ENCODE measurements around the gene MBP.

MBP gene

DNA sequence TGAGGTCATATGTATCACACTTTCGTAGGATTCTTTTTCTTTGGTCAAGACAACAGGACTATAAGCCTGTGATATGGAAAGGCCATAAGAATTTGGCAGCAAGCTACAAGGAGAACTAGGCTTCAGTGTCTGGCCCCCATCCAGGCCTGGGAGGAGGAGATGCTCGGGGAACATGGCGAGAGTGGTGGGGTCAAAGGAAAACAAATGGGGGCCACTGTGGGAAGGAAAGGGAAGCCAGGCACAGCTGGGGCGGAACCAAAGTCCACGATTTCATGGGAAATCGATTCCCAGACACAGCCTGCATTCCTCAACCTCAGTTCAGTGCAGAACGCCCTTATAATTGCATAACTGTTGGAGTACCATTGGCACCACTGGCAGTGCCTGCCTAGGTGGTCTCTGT is 58.2 kb downstream of the MBP start:
- no peak overlapping the region for H3K9ac ChIP-seq (ENCODE audit: insufficient read length)
- no peak overlapping the region for H3K4me3 ChIP-seq
- TF ChIP-seq POLR2AphosphoS5 (IDR thresholded peaks at IDR 0.05; ENCODE audit: borderline replicate concordance, low read depth, low read length) (no peak), EZH2 (IDR thresholded peaks at IDR 0.05) (no peak), FOXP2 (optimal IDR thresholded peaks at IDR 0.05; ENCODE audit: control extremely low read depth, extremely low read length, insufficient read depth) (no peak)
- no peaks in the 10 kb centered on the region for H3K9me3 ChIP-seq (ENCODE audit: low read depth, low read length)
- no peaks in the 10 kb centered on the region for H3K36me3 ChIP-seq (ENCODE audit: insufficient read depth, low read length)
- no peak for DNase-seq (ENCODE audit: low read depth, low spot score)
- H3K27ac ChIP-seq, result no peak overlapping the region

DNA sequence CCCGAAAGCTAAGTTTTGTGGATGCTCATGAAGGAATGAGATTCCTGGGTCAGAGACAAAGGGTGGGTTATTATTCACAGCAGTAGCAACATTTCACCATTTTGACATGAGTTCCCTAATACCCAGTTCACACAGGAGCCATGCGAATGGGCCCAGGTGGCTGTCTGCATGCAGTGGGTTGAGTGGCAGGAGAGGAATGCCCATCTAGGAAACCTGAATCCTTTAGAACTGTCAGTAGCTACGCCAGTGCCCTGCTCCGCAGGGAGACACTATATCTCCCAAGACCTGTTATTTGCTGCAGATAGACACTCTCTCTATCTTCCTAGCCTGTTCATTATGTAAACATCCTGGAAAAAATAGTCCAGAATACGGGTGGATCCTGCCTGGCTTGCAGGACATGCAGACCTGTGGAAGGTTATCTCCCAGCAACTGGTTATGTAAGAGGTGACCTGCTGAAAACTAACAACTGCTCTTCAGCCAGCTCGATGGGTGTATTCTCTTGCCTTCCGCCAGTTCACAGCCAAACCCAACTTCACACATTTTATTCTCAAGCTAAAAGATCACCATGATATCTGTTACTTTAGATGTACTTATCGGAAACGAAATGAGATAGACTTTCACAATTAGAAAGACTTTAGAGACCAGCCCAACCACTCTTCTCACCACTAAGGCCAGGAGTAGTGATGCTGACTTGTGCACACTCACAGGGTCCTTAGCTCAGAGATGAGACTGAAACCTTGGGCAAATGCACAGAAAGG is 59.1 kb downstream of the MBP start:
- H3K9ac ChIP-seq (ENCODE audit: insufficient read length), result no peak overlapping the region
- no peak overlapping the region for H3K27ac ChIP-seq
- TF ChIP-seq POLR2AphosphoS5 (IDR thresholded peaks at IDR 0.05; ENCODE audit: borderline replicate concordance, low read depth, low read length) (no peak), EZH2 (IDR thresholded peaks at IDR 0.05) (no peak), FOXP2 (optimal IDR thresholded peaks at IDR 0.05; ENCODE audit: control extremely low read depth, extremely low read length, insufficient read depth) (no peak)

DNA sequence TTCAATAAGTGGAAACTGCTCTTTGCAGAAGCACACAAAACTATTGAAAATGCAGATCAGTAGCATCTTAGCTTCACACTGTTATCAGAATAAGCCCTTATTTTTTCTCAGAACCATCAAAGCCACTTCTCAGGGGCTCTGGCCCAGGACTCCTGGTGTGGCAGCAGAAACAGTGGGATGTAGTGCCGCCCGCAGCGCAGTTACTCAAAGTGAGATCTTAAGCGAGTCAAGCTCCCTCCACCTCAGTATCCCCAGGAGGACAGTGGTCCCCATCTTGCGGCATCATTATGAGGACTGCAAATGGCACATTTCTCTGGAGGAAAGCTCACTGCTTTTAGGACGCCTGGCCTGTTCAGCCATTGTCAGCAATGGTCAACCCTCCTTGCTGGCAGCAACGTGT is 60.0 kb downstream of the MBP start:
- DNase-seq (ENCODE audit: low read depth, low spot score), result no peak
- Histone ChIP-seq H3K36me3 (ENCODE audit: insufficient read depth, low read length) (no peaks in the 10 kb centered on the region), H3K9me3 (ENCODE audit: low read depth, low read length) (no peaks in the 10 kb centered on the region), H3K4me3 (no peak overlapping the region), H3K9ac (ENCODE audit: insufficient read length) (no peak overlapping the region), H3K27ac (no peak overlapping the region)
- TF ChIP-seq POLR2AphosphoS5 (IDR thresholded peaks at IDR 0.05; ENCODE audit: borderline replicate concordance, low read depth, low read length), result no peak
- TF ChIP-seq EZH2 (IDR thresholded peaks at IDR 0.05), result no peak
- no peak for TF ChIP-seq FOXP2 (optimal IDR thresholded peaks at IDR 0.05; ENCODE audit: control extremely low read depth, extremely low read length, insufficient read depth)

More for the DNA sequence above, 59.1 kb downstream of the MBP start:
- Histone ChIP-seq H3K36me3 (ENCODE audit: insufficient read depth, low read length) (no peaks in the 10 kb centered on the region), H3K9me3 (ENCODE audit: low read depth, low read length) (no peaks in the 10 kb centered on the region), H3K4me3 (no peak overlapping the region)
- no peak for DNase-seq (ENCODE audit: low read depth, low spot score)

DNA sequence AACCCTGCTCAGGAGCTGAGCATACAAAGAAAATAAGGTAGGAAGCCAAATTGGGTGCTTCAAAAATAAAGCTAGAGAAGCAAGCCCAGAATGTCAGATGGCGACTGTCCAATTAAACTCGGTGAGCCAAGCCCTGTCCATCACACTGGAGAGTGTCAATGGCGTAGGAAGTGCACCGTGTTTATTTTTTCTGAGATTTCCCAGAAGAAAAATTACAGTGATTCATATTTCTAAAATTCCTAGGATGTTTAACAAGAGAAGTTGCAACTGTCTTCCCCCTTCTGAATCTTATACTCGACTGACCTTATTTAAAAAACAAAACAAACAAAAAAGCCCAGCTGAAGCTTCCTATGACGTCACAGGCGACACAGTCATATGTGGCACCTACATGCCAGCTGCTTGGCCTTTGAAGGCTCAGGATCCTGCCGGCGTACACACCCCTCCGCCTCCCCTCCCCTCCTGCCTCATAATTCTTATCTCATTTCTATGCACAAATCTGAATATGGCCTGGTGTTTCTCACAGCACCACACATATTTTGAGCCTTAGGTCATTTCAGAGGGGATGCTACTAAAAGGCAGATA is 60.8 kb downstream of the MBP start:
- no peak overlapping the region for H3K4me3 ChIP-seq
- no peak overlapping the region for H3K27ac ChIP-seq
- TF ChIP-seq EZH2 (IDR thresholded peaks at IDR 0.05), result no peak
- no peak for TF ChIP-seq FOXP2 (optimal IDR thresholded peaks at IDR 0.05; ENCODE audit: control extremely low read depth, extremely low read length, insufficient read depth)
- no peak for TF ChIP-seq POLR2AphosphoS5 (IDR thresholded peaks at IDR 0.05; ENCODE audit: borderline replicate concordance, low read depth, low read length)
- no peaks in the 10 kb centered on the region for H3K36me3 ChIP-seq (ENCODE audit: insufficient read depth, low read length)
- no peaks in the 10 kb centered on the region for H3K9me3 ChIP-seq (ENCODE audit: low read depth, low read length)
- H3K9ac ChIP-seq (ENCODE audit: insufficient read length), result no peak overlapping the region
- no peak for DNase-seq (ENCODE audit: low read depth, low spot score)

DNA sequence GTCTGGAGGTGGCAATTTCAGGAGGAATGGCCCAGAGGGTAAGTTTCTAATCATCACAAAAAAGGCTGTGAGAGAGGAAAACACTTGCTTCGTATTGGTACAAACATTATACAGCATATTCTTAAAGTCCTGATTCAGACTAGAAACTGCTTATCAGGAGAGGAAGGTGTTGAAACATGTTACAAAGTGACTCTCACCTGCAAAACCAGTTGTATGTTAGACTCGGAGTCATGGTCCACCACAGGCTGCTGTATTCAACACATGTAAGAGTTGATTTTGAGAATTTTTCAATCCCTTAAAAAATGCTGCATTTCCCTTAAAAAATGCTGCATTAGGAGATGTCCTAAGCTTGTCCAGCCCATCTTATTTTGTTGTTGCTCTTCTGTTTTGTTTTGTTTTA is 61.5 kb downstream of the MBP start:
- Histone ChIP-seq H3K9me3 (ENCODE audit: low read depth, low read length) (no peaks in the 10 kb centered on the region), H3K9ac (ENCODE audit: insufficient read length) (no peak overlapping the region), H3K27ac (no peak overlapping the region), H3K36me3 (ENCODE audit: insufficient read depth, low read length) (no peaks in the 10 kb centered on the region), H3K4me3 (no peak overlapping the region)
- TF ChIP-seq POLR2AphosphoS5 (IDR thresholded peaks at IDR 0.05; ENCODE audit: borderline replicate concordance, low read depth, low read length), result no peak
- TF ChIP-seq EZH2 (IDR thresholded peaks at IDR 0.05), result no peak
- no peak for TF ChIP-seq FOXP2 (optimal IDR thresholded peaks at IDR 0.05; ENCODE audit: control extremely low read depth, extremely low read length, insufficient read depth)
- no peak for DNase-seq (ENCODE audit: low read depth, low spot score)

DNA sequence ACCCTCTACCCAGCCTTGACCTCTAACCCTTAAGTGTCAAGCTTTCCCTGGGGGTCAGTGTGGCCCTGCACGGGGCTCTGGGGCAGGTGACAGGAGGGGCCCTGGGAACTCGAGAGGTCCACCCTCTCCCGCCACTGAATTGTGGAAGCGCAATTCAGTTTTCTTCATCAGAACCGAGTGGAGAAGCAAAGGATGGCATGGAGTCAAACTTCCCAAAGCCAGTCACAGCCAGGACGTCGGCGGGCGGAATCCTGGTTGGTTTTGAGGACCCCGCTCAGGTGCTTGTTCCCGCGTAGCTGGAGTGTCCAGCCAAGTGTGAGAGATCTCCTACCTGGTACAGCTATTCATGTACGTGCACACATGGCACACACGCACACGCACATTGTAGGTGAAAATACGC is 62.0 kb downstream of the MBP start:
- no peak for DNase-seq (ENCODE audit: low read depth, low spot score)
- Histone ChIP-seq H3K4me3 (no peak overlapping the region), H3K9ac (ENCODE audit: insufficient read length) (no peak overlapping the region), H3K36me3 (ENCODE audit: insufficient read depth, low read length) (no peaks in the 10 kb centered on the region), H3K9me3 (ENCODE audit: low read depth, low read length) (no peaks in the 10 kb centered on the region), H3K27ac (no peak overlapping the region)
- TF ChIP-seq FOXP2 (optimal IDR thresholded peaks at IDR 0.05; ENCODE audit: control extremely low read depth, extremely low read length, insufficient read depth) (no peak), EZH2 (IDR thresholded peaks at IDR 0.05) (no peak), POLR2AphosphoS5 (IDR thresholded peaks at IDR 0.05; ENCODE audit: borderline replicate concordance, low read depth, low read length) (no peak)

DNA sequence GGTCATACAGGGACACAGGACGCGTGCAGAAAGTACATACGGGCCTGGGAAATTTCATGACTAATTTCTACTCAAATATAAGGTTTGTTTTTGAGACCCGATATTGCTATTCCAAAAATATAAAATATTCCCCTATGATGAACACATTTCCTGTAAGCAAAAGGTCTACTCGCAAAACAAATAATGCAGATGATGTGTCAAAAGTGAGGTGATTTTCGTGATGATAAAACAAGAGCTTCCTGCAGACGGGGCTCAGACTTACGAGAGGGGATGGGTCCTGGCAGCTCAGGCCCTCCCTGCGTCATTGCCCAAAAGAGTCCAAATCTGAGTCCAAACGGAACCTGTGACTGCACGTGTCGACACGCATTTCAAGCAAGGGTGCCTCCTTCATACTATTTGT is 62.7 kb downstream of the MBP start:
- H3K9me3 ChIP-seq (ENCODE audit: low read depth, low read length), result no peaks in the 10 kb centered on the region
- no peak overlapping the region for H3K27ac ChIP-seq
- no peak for DNase-seq (ENCODE audit: low read depth, low spot score)
- TF ChIP-seq FOXP2 (optimal IDR thresholded peaks at IDR 0.05; ENCODE audit: control extremely low read depth, extremely low read length, insufficient read depth) (no peak), POLR2AphosphoS5 (IDR thresholded peaks at IDR 0.05; ENCODE audit: borderline replicate concordance, low read depth, low read length) (no peak), EZH2 (IDR thresholded peaks at IDR 0.05) (no peak)
- no peak overlapping the region for H3K9ac ChIP-seq (ENCODE audit: insufficient read length)
- no peak overlapping the region for H3K4me3 ChIP-seq
- no peaks in the 10 kb centered on the region for H3K36me3 ChIP-seq (ENCODE audit: insufficient read depth, low read length)

DNA sequence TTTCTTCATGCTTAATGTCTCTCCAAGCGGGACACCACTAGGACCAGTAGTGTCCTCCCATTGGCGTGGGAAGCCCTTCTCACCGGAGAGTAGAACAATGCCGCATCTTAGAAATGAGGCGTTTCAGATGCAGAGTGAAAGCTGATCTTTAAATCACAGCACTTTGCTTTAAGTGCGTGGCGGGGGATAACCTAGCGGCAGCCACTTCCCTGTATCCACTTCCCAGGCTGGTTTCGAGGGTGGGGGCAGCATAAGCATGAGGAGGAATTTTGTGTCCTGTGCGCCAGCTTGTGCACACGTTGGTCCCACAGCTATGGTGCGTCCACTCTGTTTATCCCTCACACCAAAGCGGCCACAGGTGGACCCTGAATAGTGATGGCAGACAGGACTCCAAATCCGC is 63.1 kb downstream of the MBP start:
- H3K27ac ChIP-seq, result no peak overlapping the region
- DNase-seq (ENCODE audit: low read depth, low spot score), result no peak
- TF ChIP-seq EZH2 (IDR thresholded peaks at IDR 0.05) (no peak), POLR2AphosphoS5 (IDR thresholded peaks at IDR 0.05; ENCODE audit: borderline replicate concordance, low read depth, low read length) (no peak), FOXP2 (optimal IDR thresholded peaks at IDR 0.05; ENCODE audit: control extremely low read depth, extremely low read length, insufficient read depth) (no peak)
- H3K9me3 ChIP-seq (ENCODE audit: low read depth, low read length), result no peaks in the 10 kb centered on the region
- no peak overlapping the region for H3K4me3 ChIP-seq
- H3K36me3 ChIP-seq (ENCODE audit: insufficient read depth, low read length), result no peaks in the 10 kb centered on the region
- no peak overlapping the region for H3K9ac ChIP-seq (ENCODE audit: insufficient read length)
